ENCODE measurements around the gene ATP1B4. TPM values are rescaled to one million over a fixed set of nuclear protein-coding genes. Genes with fewer than 3 reads are reported as not detected.

Gene ATP1B4
- total and polyA plus RNA-seq, 2 of the 13 experiments (the other 11 are each of a cell fraction or from before 2014, with no cell fraction given), result not detected

GRCh38 chrX:120356084-120356483 is 5.8 kb upstream of the ATP1B4 start:
- in situ Hi-C loops (cut with HindIII; ENCODE audit: extremely low pct_ligation_motif_present, low pct_unique_long_range_greater_than_20kb), result no loop called here
- TF ChIP-seq TOPORS (CRISPR knock-in tag; IDR thresholded peaks at IDR 0.05), result no peak
- TF ChIP-seq ZFAT (CRISPR knock-in tag; conservative IDR thresholded peaks at IDR 0.05), result no peak
- TF ChIP-seq ZNF547 (CRISPR knock-in tag; IDR thresholded peaks at IDR 0.05), result no peak
- no peak for TF ChIP-seq PREB (CRISPR knock-in tag; IDR thresholded peaks at IDR 0.05)
- no peak for TF ChIP-seq NFKBIZ (CRISPR knock-in tag; IDR thresholded peaks at IDR 0.05)
- TF ChIP-seq ZFP41 (CRISPR knock-in tag; IDR thresholded peaks at IDR 0.05; ENCODE audit: borderline replicate concordance), result no peak
- no peak for TF ChIP-seq TP53 (CRISPR knock-in tag; conservative IDR thresholded peaks at IDR 0.05)
- TF ChIP-seq KAT7 (CRISPR knock-in tag; IDR thresholded peaks at IDR 0.05; ENCODE audit: borderline replicate concordance), result no peak
- TF ChIP-seq CBFB (CRISPR knock-in tag; IDR thresholded peaks at IDR 0.05), result no peak
- intact Hi-C loops (cut with micrococcal nuclease; ENCODE audit: unreplicated experiment), result no loop called here
- no peak for ATAC-seq
- H3K4me3 ChIP-seq (replicated peaks in 1 of 3; ENCODE audit: insufficient read depth in 1 of 3, low read depth in 2 of 3, low read length in 3 of 3), result no peak overlapping the region
- H3K4me2 ChIP-seq (ENCODE audit: low read depth, low read length), result no peak overlapping the region
- H3K9me3 ChIP-seq (ENCODE audit: low read length), result no peaks in the 10 kb centered on the region
- WGBS (ENCODE audit: low lambda C conversion rate), result 17% methylated on average over 3 of the region's 3 CpGs
- ChIA-PET POLR2A (no interaction called here), CTCF (ENCODE audit: low intra/inter-chr PET ratio, low total read pairs) (no interaction called here)
- no peak overlapping the region for H3K27ac ChIP-seq (ENCODE audit: extremely low read length, insufficient read depth, low read length)
- H3K9ac ChIP-seq (ENCODE audit: insufficient read depth, low read depth, low read length), result no peak overlapping the region
- 0 out of 5 replicates have a peak, but pooled peaks cover 0 to 3% of the 10 kb centered on the region in 2 experiments for H3K27me3 ChIP-seq (ENCODE audit: control insufficient read depth in 1 of 2, insufficient read depth in 2 of 2, low read length in 2 of 2)
- no peaks in the 10 kb centered on the region for H3K4me1 ChIP-seq (ENCODE audit: insufficient read depth, low read length)
- no peak for FAIRE-seq
- no peak for DNase-seq (ENCODE audit: low spot score)
- no peaks in the 10 kb centered on the region for H3K36me3 ChIP-seq (replicated peaks in 1 of 2; ENCODE audit: control insufficient read depth in 1 of 2, insufficient read depth in 2 of 2, low read length in 2 of 2)
- no peaks in the 10 kb centered on the region for H4K20me1 ChIP-seq (ENCODE audit: insufficient read depth, low read length)
- BruUV-seq (replicated peaks), result no TSS peak
- no peak overlapping the region for H2AFZ ChIP-seq (ENCODE audit: low read length)
- no peaks in the 10 kb centered on the region for H3K79me2 ChIP-seq (ENCODE audit: insufficient read depth, low read length)

GRCh38 chrX:120357186-120357585 is 4.7 kb upstream of the ATP1B4 start:
- TF ChIP-seq MXD1 (CRISPR knock-in tag; IDR thresholded peaks at IDR 0.05), result no peak
- TF ChIP-seq SATB2 (CRISPR knock-in tag; IDR thresholded peaks at IDR 0.05), result no peak
- TF ChIP-seq ZNF775 (CRISPR knock-in tag; IDR thresholded peaks at IDR 0.05; ENCODE audit: borderline replicate concordance), result no peak
- no peak for TF ChIP-seq ZNF709 (CRISPR knock-in tag; IDR thresholded peaks at IDR 0.05)
- TF ChIP-seq ZNF530 (CRISPR knock-in tag; IDR thresholded peaks at IDR 0.05; ENCODE audit: low read depth), result no peak
- TF ChIP-seq HNRNPH1 (optimal IDR thresholded peaks at IDR 0.05; ENCODE audit: low read depth, low read length), result no peak
- no peak for TF ChIP-seq ZNF652 (CRISPR knock-in tag; IDR thresholded peaks at IDR 0.05; ENCODE audit: borderline replicate concordance, low read depth)
- no peak for TF ChIP-seq ZNF557 (CRISPR knock-in tag; IDR thresholded peaks at IDR 0.05)
- no peak for TF ChIP-seq ZNF567 (CRISPR knock-in tag; IDR thresholded peaks at IDR 0.05; ENCODE audit: borderline replicate concordance)
- TF ChIP-seq ZNF780A (CRISPR knock-in tag; IDR thresholded peaks at IDR 0.05), result no peak
- Histone ChIP-seq H3K4me1 (ENCODE audit: insufficient read depth, low read length) (no peaks in the 10 kb centered on the region), H3K4me2 (ENCODE audit: low read depth, low read length) (no peak overlapping the region), H3K4me3 (replicated peaks in 1 of 3; ENCODE audit: insufficient read depth in 1 of 3, low read depth in 2 of 3, low read length in 3 of 3) (no peak overlapping the region), H3K27me3 (ENCODE audit: control insufficient read depth in 1 of 2, insufficient read depth in 2 of 2, low read length in 2 of 2) (0 out of 5 replicates have a peak, but pooled peaks cover 0 to 3% of the 10 kb centered on the region in 2 experiments), H3K9ac (ENCODE audit: insufficient read depth, low read depth, low read length) (no peak overlapping the region), H2AFZ (ENCODE audit: low read length) (no peak overlapping the region), H4K20me1 (ENCODE audit: insufficient read depth, low read length) (no peaks in the 10 kb centered on the region), H3K36me3 (replicated peaks in 1 of 2; ENCODE audit: control insufficient read depth in 1 of 2, insufficient read depth in 2 of 2, low read length in 2 of 2) (no peaks in the 10 kb centered on the region), H3K27ac (ENCODE audit: extremely low read length, insufficient read depth, low read length) (no peak overlapping the region), H3K79me2 (ENCODE audit: insufficient read depth, low read length) (no peaks in the 10 kb centered on the region), H3K9me3 (ENCODE audit: low read length) (no peaks in the 10 kb centered on the region)
- intact Hi-C loops (cut with micrococcal nuclease; ENCODE audit: unreplicated experiment) (no loop called here), in situ Hi-C loops (cut with HindIII; ENCODE audit: extremely low pct_ligation_motif_present, low pct_unique_long_range_greater_than_20kb) (no loop called here)
- WGBS (ENCODE audit: low lambda C conversion rate), result no CpG with 5 or more reads among the region's 2 CpGs
- no peak for FAIRE-seq
- BruUV-seq (replicated peaks), result no TSS peak
- no peak for DNase-seq (ENCODE audit: low spot score)
- CTCF ChIA-PET (ENCODE audit: low intra/inter-chr PET ratio, low total read pairs), result no interaction called here
- POLR2A ChIA-PET, result no interaction called here
- no peak for ATAC-seq
